B cell (primary cell): ENCODE measurements around the gene GOLGA6L10. TPM values are rescaled to one million over a fixed set of nuclear protein-coding genes. Genes with fewer than 3 reads are reported as not detected.
"Not testable (repeated sequence)": the region's sequence is repeated elsewhere in the genome, so short reads cannot be mapped to it uniquely, and the experiment has no call there.

Experiments used
- ATAC-seq: fragments of 200-7000 bp; cut with Tn5 transposase; one replicate; pipeline ENCODE4 v1.10.0; 2021; ENCODE audit warnings: low read depth, mild to moderate bottlenecking, moderate number of reproducible peaks, moderate library complexity
- CTCF ChIA-PET: fragments of 350-600 bp; sonication (Branson Sonifier 250); formaldehyde crosslinking; loops from one replicate; lab custom pipeline; 2021; ENCODE audit warnings: antibody characterized with exemption, inconsistent platforms; lab: Charles Lee
- POLR2A ChIA-PET: fragments of 350-600 bp; sonication (Branson Sonifier 250); formaldehyde crosslinking; loops from one replicate; lab custom pipeline; 2021; ENCODE audit warnings: antibody characterized with exemption; lab: Charles Lee
- DNase-seq: peaks from one replicate; pipeline ENCODE4 v3.0.0; 2013
- H2AFZ ChIP-seq: 2 replicates; pipeline ENCODE4 v1.6.1; 2012; ENCODE audit warnings: mild to moderate bottlenecking, low read depth, low read length; ENCODE audit not compliant: insufficient read depth, poor library complexity, severe bottlenecking
- H3K27ac ChIP-seq, 2 donors: 1 replicate in 1 of 2; 2 replicates in 1 of 2; pipeline ENCODE4 v1.5.1; 2012 to 2013; ENCODE audit warnings: low read length in 2 of 2, mild to moderate bottlenecking in 2 of 2, moderate library complexity in 1 of 2
- H3K27me3 ChIP-seq, 4 experiments: fragments of 200-600 bp in 1 of 4; sonication (generic) in 1 of 4; replicated peaks in 1 of 4; 1 replicate in 2 of 4; 2 replicates in 2 of 4; pipeline versions ENCODE4 v1.6.1 to v1.7.0; 2013 to 2016; ENCODE audit warnings: low read length in 3 of 4, mild to moderate bottlenecking in 2 of 4, mixed read lengths in 1 of 4, moderate library complexity in 1 of 4; ENCODE audit not compliant: insufficient read depth in 4 of 4, control insufficient read depth in 3 of 4; ENCODE audit errors: control extremely low read depth in 1 of 4
- H3K36me3 ChIP-seq, 2 experiments: replicated peaks in 1 of 2; 1 replicate in 1 of 2; 2 replicates in 1 of 2; pipeline versions ENCODE4 v1.6.1 to v1.7.1; 2013; ENCODE audit warnings: low read length in 1 of 2; ENCODE audit not compliant: insufficient read depth in 2 of 2, control insufficient read depth in 1 of 2; ENCODE audit errors: control extremely low read depth in 1 of 2, extremely low read depth in 1 of 2
- H3K4me1 ChIP-seq, 2 donors: fragments of 200-600 bp in 1 of 2; sonication (generic) in 1 of 2; 1 replicate in 1 of 2; 2 replicates in 1 of 2; pipeline versions ENCODE4 v1.5.1 to v1.6.1; 2013 to 2017; ENCODE audit warnings: low read length in 2 of 2; ENCODE audit not compliant: control insufficient read depth in 2 of 2, insufficient read depth in 2 of 2
- H3K4me2 ChIP-seq: replicated peaks from 2 replicates; pipeline ENCODE3; 2012; ENCODE audit warnings: mild to moderate bottlenecking, low read depth, low read length; ENCODE audit not compliant: poor library complexity, severe bottlenecking
- H3K4me3 ChIP-seq, 5 experiments: fragments of 200-600 bp in 1 of 5; sonication (generic) in 1 of 5; 1 replicate in 3 of 5; 2 replicates in 2 of 5; pipeline versions ENCODE4 v1.5.1 to v1.7.0; 2011 to 2016; ENCODE audit warnings: low read length in 4 of 5, mild to moderate bottlenecking in 4 of 5, low read depth in 2 of 5, control low read depth in 1 of 5, moderate library complexity in 1 of 5; ENCODE audit not compliant: insufficient read depth in 1 of 5; ENCODE audit errors: control extremely low read depth in 1 of 5, extremely low read depth in 1 of 5
- H3K79me2 ChIP-seq: fragments of 200-600 bp; sonication (generic); one replicate; pipeline ENCODE4 v1.6.0; 2016; ENCODE audit warnings: low read length; ENCODE audit not compliant: control insufficient read depth, insufficient read depth
- H3K9ac ChIP-seq: fragments of 200-600 bp; sonication (generic); 2 replicates; pipeline ENCODE4 v1.6.1; 2017; ENCODE audit warnings: mild to moderate bottlenecking, low read length, moderate library complexity
- H3K9me3 ChIP-seq, 3 donors: one replicate each; pipeline versions ENCODE4 v1.6.1 to v1.7.1; 2013; ENCODE audit warnings: low read length in 2 of 3; ENCODE audit not compliant: control insufficient read depth in 2 of 3, insufficient read depth in 1 of 3; ENCODE audit errors: control extremely low read depth in 1 of 3
- H4K20me1 ChIP-seq: 2 replicates; pipeline ENCODE4 v1.6.0; 2012; ENCODE audit warnings: mild to moderate bottlenecking, low read length; ENCODE audit not compliant: insufficient read depth, control insufficient read depth, poor library complexity, severe bottlenecking
- H3K27ac Mint-ChIP-seq: one replicate; pipeline ENCODE4 v1.8.0; 2021; ENCODE audit warnings: mixed read lengths
- H3K27me3 Mint-ChIP-seq: one replicate; pipeline ENCODE4 v1.8.0; 2021; ENCODE audit warnings: mixed read lengths
- H3K4me1 Mint-ChIP-seq: one replicate; pipeline ENCODE4 v1.8.0; 2021; ENCODE audit warnings: mixed read lengths
- H3K4me3 Mint-ChIP-seq: one replicate; pipeline ENCODE4 v1.8.0; 2021; ENCODE audit warnings: mixed read lengths
- H3K9me3 Mint-ChIP-seq: one replicate; pipeline ENCODE4 v1.8.0; 2022; ENCODE audit warnings: mixed read lengths; ENCODE audit not compliant: insufficient read depth
- WGBS: methylation state at CpG from one replicate; pipeline ENCODE4 v1.1.5; 2013; ENCODE audit warnings: missing lambda C conversion rate; ENCODE audit not compliant: insufficient coverage; 5-methylcytosine and 5-hydroxymethylcytosine counted together
- intact Hi-C: fragments of 100-400 bp; cut with micrococcal nuclease; formaldehyde crosslinking; loops from one replicate; pipeline ENCODE4 v1.10.0; 2022
- polyA plus RNA-seq: library from polyadenylated mRNA; depleted of rRNA; stranded (reverse); fragments of >200 nt; gene quantifications from 2 replicates; pipeline ENCODE4 v1.2.3, GENCODE V29; 2012
- total RNA-seq, 2 donors: library from RNA; stranded (reverse); fragments of 120-200 nt in 1 of 2; gene quantifications; 1 replicate in 1 of 2; 2 replicates in 1 of 2; pipeline versions ENCODE4 v1.2.3 to v1.2.4, GENCODE V29; 2013 to 2022

Gene GOLGA6L10
- total and polyA plus RNA-seq, 2 donors (not counting 1 experiment from before 2014, with no cell fraction given), result 0.73 to 1.1 TPM

GRCh38 chr15:82330921-82331320, 18.4 kb downstream of the GOLGA6L10 start:
- intact Hi-C loops, H3K79me2 ChIP-seq, H2AFZ ChIP-seq, H3K9me3 Mint-ChIP-seq, H3K4me1 ChIP-seq, CTCF ChIA-PET, DNase-seq, ATAC-seq, H3K9me3 ChIP-seq, H3K4me3 ChIP-seq, H3K27ac ChIP-seq, H3K27ac Mint-ChIP-seq, H3K27me3 ChIP-seq, H3K36me3 ChIP-seq, H3K27me3 Mint-ChIP-seq, H3K4me2 ChIP-seq, POLR2A ChIA-PET, H3K4me1 Mint-ChIP-seq, H3K4me3 Mint-ChIP-seq, H4K20me1 ChIP-seq, H3K9ac ChIP-seq: not testable (repeated sequence)
- no CpG with 5 or more reads among the region's 11 CpGs for WGBS

DNA sequence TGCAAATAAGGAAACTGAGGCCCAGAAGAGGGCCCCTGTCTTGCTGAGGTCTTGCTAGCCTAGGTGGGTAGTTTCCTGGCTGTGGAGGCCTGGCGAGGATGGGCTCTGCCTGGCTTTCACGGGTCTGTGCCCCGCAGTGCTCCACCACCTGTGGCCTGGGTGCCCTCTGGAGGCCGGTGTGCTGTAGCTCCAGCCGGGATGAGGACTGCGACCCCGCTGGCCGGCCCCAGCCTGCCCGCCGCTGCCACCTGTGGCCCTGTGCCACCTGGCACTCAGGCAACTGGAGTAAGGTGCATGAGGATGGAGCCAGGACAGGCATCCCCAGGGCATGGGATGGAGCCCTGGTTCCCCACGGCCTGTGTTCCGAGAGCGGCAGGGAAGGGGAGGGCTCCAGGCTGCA, 20.2 kb downstream of the GOLGA6L10 start:
- H3K9ac ChIP-seq, H3K4me1 ChIP-seq, CTCF ChIA-PET, H4K20me1 ChIP-seq, ATAC-seq, H3K4me2 ChIP-seq, H3K4me3 ChIP-seq, intact Hi-C loops, H3K27me3 Mint-ChIP-seq, H3K27ac ChIP-seq, H3K79me2 ChIP-seq, H3K9me3 Mint-ChIP-seq, H3K36me3 ChIP-seq, POLR2A ChIA-PET, H2AFZ ChIP-seq, H3K9me3 ChIP-seq, DNase-seq, H3K27me3 ChIP-seq, H3K27ac Mint-ChIP-seq, H3K4me1 Mint-ChIP-seq, H3K4me3 Mint-ChIP-seq: not testable (repeated sequence)
- WGBS, result no CpG with 5 or more reads among the region's 13 CpGs

DNA sequence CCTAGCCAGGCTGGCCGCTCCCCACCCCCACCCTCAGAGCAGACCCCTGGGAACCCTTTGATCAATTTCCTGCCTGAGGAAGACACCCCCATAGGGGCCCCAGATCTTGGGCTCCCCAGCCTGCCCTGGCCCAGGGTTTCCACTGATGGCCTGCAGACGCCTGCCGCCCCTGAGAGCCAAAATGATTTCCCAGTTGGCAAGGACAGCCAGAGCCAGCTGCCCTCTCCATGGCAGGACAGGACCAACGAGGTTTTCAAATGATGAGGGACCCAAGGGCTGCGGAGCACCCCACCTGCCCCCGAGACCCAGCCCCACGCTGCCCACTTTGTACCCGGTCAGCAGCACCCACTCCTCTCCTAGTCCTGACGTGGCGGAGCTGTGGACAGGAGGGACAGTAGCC, 21.9 kb downstream of the GOLGA6L10 start:
- DNase-seq, H2AFZ ChIP-seq, H3K27ac Mint-ChIP-seq, POLR2A ChIA-PET, H3K27me3 ChIP-seq, CTCF ChIA-PET, H4K20me1 ChIP-seq, H3K27me3 Mint-ChIP-seq, H3K4me3 Mint-ChIP-seq, H3K4me3 ChIP-seq, ATAC-seq, H3K79me2 ChIP-seq, H3K27ac ChIP-seq, H3K9me3 ChIP-seq, H3K4me1 ChIP-seq, H3K36me3 ChIP-seq, H3K4me2 ChIP-seq, intact Hi-C loops, H3K9ac ChIP-seq, H3K4me1 Mint-ChIP-seq, H3K9me3 Mint-ChIP-seq: not testable (repeated sequence)
- 88% methylated on average over 2 of the region's 10 CpGs for WGBS

GRCh38 chr15:82326896-82327295, 22.4 kb downstream of the GOLGA6L10 start:
- H3K27ac ChIP-seq, H3K9me3 Mint-ChIP-seq, H3K27me3 ChIP-seq, ATAC-seq, H3K9ac ChIP-seq, H3K79me2 ChIP-seq, H3K4me3 Mint-ChIP-seq, H3K36me3 ChIP-seq, H2AFZ ChIP-seq, H4K20me1 ChIP-seq, H3K4me1 Mint-ChIP-seq, POLR2A ChIA-PET, H3K9me3 ChIP-seq, H3K27ac Mint-ChIP-seq, intact Hi-C loops, H3K27me3 Mint-ChIP-seq, H3K4me3 ChIP-seq, CTCF ChIA-PET, DNase-seq, H3K4me2 ChIP-seq, H3K4me1 ChIP-seq: not testable (repeated sequence)
- 80% methylated on average over 1 of the region's 23 CpGs for WGBS
